Mesothelial cell of epicardium (in vitro differentiated cells): ENCODE results near the gene NAALADL1. TPM values are rescaled to one million over a fixed set of nuclear protein-coding genes. Genes with fewer than 3 reads are reported as not detected.

ENCODE experiments used
- DNase-seq, 2 experiments: peaks; one replicate each; pipeline ENCODE4 v3.0.0; 2021; ENCODE audit warnings: low spot score in 2 of 2; ENCODE audit not compliant: unreplicated experiment in 2 of 2
- H3K27ac Mint-ChIP-seq: 2 replicates; pipeline ENCODE4 v1.8.0; 2021; ENCODE audit warnings: mixed read lengths
- H3K27me3 Mint-ChIP-seq: 2 replicates; pipeline ENCODE4 v1.8.0; 2021; ENCODE audit warnings: low read depth, mixed read lengths
- H3K36me3 Mint-ChIP-seq: 2 replicates; pipeline ENCODE4 v1.8.0; 2021; ENCODE audit warnings: mixed read lengths
- H3K4me1 Mint-ChIP-seq: 2 replicates; pipeline ENCODE4 v1.8.0; 2021; ENCODE audit warnings: mixed read lengths
- H3K4me3 Mint-ChIP-seq: 2 replicates; pipeline ENCODE4 v1.8.0; 2021; ENCODE audit warnings: mild to moderate bottlenecking, moderate library complexity, mixed read lengths
- H3K9me3 Mint-ChIP-seq: 2 replicates; pipeline ENCODE4 v1.8.0; 2021; ENCODE audit warnings: mixed read lengths
- CTCF ChIP-seq: fragments of 200-600 bp; sonication (generic); IDR thresholded peaks from one replicate; pipeline ENCODE4 v1.5.0; 2021; ENCODE audit warnings: antibody characterized with exemption; ENCODE audit not compliant: unreplicated experiment
- total RNA-seq: library from RNA; stranded (reverse); gene quantifications from 3 replicates; pipeline ENCODE4 v1.2.1, GENCODE V29; 2021

The NAALADL1 gene
- total RNA-seq, 1 donor from 2014 or later, result 1.2 TPM

- Mint-ChIP-seq H3K9me3 (no peaks in the 10 kb centered on the region), H3K4me3 (peak overlapping the region; percentile 96), H3K27ac (peak overlapping the region; percentile 99), H3K27me3 (no peaks in the 10 kb centered on the region), H3K4me1 (peaks cover 25% of the 10 kb centered on the region), H3K36me3 (peaks cover 18% of the 10 kb centered on the region)
- DNase-seq, result no peak
- no peak for TF ChIP-seq CTCF
Observed at GRCh38 chr11:65084598-65085375, 26.4 kb upstream of the NAALADL1 start.

GRCh38 chr11:65083834-65084597 is 25.7 kb upstream of the NAALADL1 start, which contains the start of the genes CDCA5 and ZFPL1:
CDCA5 (minus strand) TSS chr11:65084040; CDS start chr11:65083978, 62 bp downstream.
ZFPL1 (plus strand) TSS chr11:65084222; CDS start chr11:65084699, 477 bp downstream.
- H3K27me3 Mint-ChIP-seq, result no peaks in the 10 kb centered on the region
- peak; percentile 95 to 97 for DNase-seq
- TF ChIP-seq CTCF, result no peak
- H3K9me3 Mint-ChIP-seq, result no peaks in the 10 kb centered on the region
- peaks cover 25% of the 10 kb centered on the region for H3K4me1 Mint-ChIP-seq
- H3K36me3 Mint-ChIP-seq, result peaks cover 17% of the 10 kb centered on the region
- H3K4me3 Mint-ChIP-seq, result peak within 1 kb of the TSS; percentile 96
- peak within 1 kb of the TSS; percentile 99 for H3K27ac Mint-ChIP-seq

DNA sequence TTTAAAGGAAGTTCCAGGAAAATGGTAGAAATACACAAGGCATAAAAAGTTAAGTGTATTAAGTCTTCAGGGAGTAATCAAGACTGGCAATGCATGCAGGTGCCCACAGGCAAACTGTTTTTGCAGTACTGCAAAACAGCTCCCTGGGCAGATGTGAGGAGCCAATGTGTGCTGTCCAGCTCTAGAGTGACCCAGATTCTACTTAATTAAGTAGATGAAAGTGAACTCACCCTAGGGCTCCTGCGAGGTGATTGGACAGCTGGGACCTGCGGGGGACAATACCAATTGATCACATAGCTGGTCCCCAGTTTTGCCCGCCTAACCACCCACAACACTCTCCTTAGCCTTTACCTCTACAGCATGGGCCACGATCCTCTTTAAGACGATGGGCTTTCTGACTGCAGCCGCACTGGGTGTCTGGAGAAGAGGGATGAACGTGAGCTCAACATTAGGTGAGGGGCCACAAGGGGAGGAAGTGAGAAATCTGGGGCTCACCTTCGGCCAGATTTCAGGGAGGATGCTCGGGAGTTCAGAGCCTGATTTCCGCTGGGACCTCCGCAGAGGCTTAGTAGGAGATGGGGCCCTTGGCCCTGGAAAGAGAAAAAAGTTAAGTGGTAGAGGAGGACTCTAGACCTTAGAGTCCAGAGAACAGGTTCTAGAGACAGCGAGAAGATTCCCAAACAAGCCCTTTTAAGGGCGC is 24.9 kb upstream of the NAALADL1 start:
- no peak for TF ChIP-seq CTCF
- DNase-seq, result no peak
- H3K4me1 Mint-ChIP-seq, result peaks cover 25% of the 10 kb centered on the region
- H3K4me3 Mint-ChIP-seq, result peak overlapping the region; percentile 96
- peaks cover 14% of the 10 kb centered on the region for H3K36me3 Mint-ChIP-seq
- H3K27me3 Mint-ChIP-seq, result no peaks in the 10 kb centered on the region
- peak overlapping the region; percentile 99 for H3K27ac Mint-ChIP-seq
- no peaks in the 10 kb centered on the region for H3K9me3 Mint-ChIP-seq

- H3K4me3 Mint-ChIP-seq, result no peak overlapping the region
- no peaks in the 10 kb centered on the region for H3K9me3 Mint-ChIP-seq
- H3K27me3 Mint-ChIP-seq, result no peaks in the 10 kb centered on the region
- no peak overlapping the region for H3K27ac Mint-ChIP-seq
- no peak for TF ChIP-seq CTCF
- no peak for DNase-seq
- peaks cover 12% of the 10 kb centered on the region for H3K4me1 Mint-ChIP-seq
- H3K36me3 Mint-ChIP-seq, result peaks cover 12% of the 10 kb centered on the region
Observed at GRCh38 chr11:65078786-65079342, 20.5 kb upstream of the NAALADL1 start.

DNA sequence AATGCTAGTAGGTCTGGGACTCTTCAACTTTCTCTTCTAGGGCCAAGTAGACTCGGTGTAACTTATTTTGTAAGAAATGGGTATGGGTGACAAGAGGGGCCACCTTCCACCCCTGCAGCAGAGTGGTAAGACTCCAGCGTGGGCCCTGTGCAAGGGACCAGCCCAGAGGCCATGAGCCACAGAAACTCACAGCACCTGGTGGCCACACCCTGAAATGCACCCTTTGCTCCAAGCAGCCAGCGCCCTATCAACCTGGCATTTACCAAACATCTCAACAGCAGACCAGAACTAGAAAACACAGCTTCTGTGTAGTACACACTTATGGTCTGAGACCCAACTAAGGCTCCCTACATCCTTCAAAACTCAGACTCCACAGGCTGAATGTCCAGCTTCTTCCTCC is 19.8 kb upstream of the NAALADL1 start:
- TF ChIP-seq CTCF, result peak; percentile 84
- H3K4me1 Mint-ChIP-seq, result peaks cover 6% of the 10 kb centered on the region
- H3K9me3 Mint-ChIP-seq, result no peaks in the 10 kb centered on the region
- H3K27ac Mint-ChIP-seq, result no peak overlapping the region
- H3K27me3 Mint-ChIP-seq, result no peaks in the 10 kb centered on the region
- H3K36me3 Mint-ChIP-seq, result peaks cover 12% of the 10 kb centered on the region
- no peak overlapping the region for H3K4me3 Mint-ChIP-seq
- DNase-seq, result peak in 1 of 2 experiments; percentile 57
